ENCODE data around the gene LIMCH1.

The LIMCH1 gene

GRCh38 chr4:41535911-41536371 lies 2.0 kb upstream of the LIMCH1 start:
- TF ChIP-seq CTCF (IDR thresholded peaks at IDR 0.05; ENCODE audit: low read depth, low read length), result no peak
- in situ Hi-C loops (cut with HindIII; ENCODE audit: low sequenced_read_pairs), result no loop called here
- no peak for DNase-seq (ENCODE audit: low read depth, low spot score)
- no peak overlapping the region for H3K4me3 ChIP-seq (ENCODE audit: low read depth, low read length)

GRCh38 chr4:41537292-41537890 lies 566 bp upstream of the LIMCH1 start:
- DNase-seq (ENCODE audit: low read depth, low spot score), result no peak
- no peak for TF ChIP-seq CTCF (IDR thresholded peaks at IDR 0.05; ENCODE audit: low read depth, low read length)
- in situ Hi-C loops (cut with HindIII; ENCODE audit: low sequenced_read_pairs), result no loop called here
- no peak overlapping the region for H3K4me3 ChIP-seq (ENCODE audit: low read depth, low read length)

- DNase-seq (ENCODE audit: low read depth, low spot score), result no peak
- in situ Hi-C loops (cut with HindIII; ENCODE audit: low sequenced_read_pairs), result no loop called here
- TF ChIP-seq CTCF (IDR thresholded peaks at IDR 0.05; ENCODE audit: low read depth, low read length), result no peak
- H3K4me3 ChIP-seq (ENCODE audit: low read depth, low read length), result no peak overlapping the region
These were observed 1.0 kb downstream of the LIMCH1 start for GRCh38 chr4:41538887-41539498.

GRCh38 chr4:41539711-41540110 lies 1.8 kb downstream of the LIMCH1 start:
- H3K4me3 ChIP-seq (ENCODE audit: low read depth, low read length), result no peak overlapping the region
- no peak for TF ChIP-seq CTCF (IDR thresholded peaks at IDR 0.05; ENCODE audit: low read depth, low read length)
- no peak for DNase-seq (ENCODE audit: low read depth, low spot score)
- in situ Hi-C loops (cut with HindIII; ENCODE audit: low sequenced_read_pairs), result no loop called here

- DNase-seq (ENCODE audit: low read depth, low spot score), result no peak
- H3K4me3 ChIP-seq (ENCODE audit: low read depth, low read length), result no peak overlapping the region
- in situ Hi-C loops (cut with HindIII; ENCODE audit: low sequenced_read_pairs), result no loop called here
These were observed 2.7 kb downstream of the LIMCH1 start for GRCh38 chr4:41540687-41541086.

GRCh38 chr4:41541687-41542094 lies 3.7 kb downstream of the LIMCH1 start:
- in situ Hi-C loops (cut with HindIII; ENCODE audit: low sequenced_read_pairs), result no loop called here
- TF ChIP-seq CTCF (IDR thresholded peaks at IDR 0.05; ENCODE audit: low read depth, low read length), result no peak
- no peak for DNase-seq (ENCODE audit: low read depth, low spot score)
- H3K4me3 ChIP-seq (ENCODE audit: low read depth, low read length), result no peak overlapping the region

More at GRCh38 chr4:41540687-41541086, 2.7 kb downstream of the LIMCH1 start:
- no peak for TF ChIP-seq CTCF (IDR thresholded peaks at IDR 0.05; ENCODE audit: low read depth, low read length)
